Gastrocnemius medialis (tissue), 4 donors: ENCODE data around the gene HIPK2.

Experiments used
- POLR2A ChIP-seq, 2 donors: fragments of 450-650 bp; IDR thresholded peaks; one replicate each; pipeline ENCODE4 v1.6.1; 2017; ENCODE audit warnings: antibody characterized with exemption in 2 of 2, mild to moderate bottlenecking in 2 of 2, moderate library complexity in 2 of 2
- TF ChIP-seq, protein P1 (sequence below), 5 experiments: fragments of 450-650 bp in 3 of 5; fragments of 200-600 bp in 2 of 5; sonication (generic) in 2 of 5; IDR thresholded peaks in 4 of 5; conservative IDR thresholded peaks in 1 of 5; 1 replicate in 4 of 5; 2 replicates in 1 of 5; pipeline ENCODE4 v1.5.1; 2016 to 2019; ENCODE audit warnings: antibody characterized with exemption in 5 of 5, mild to moderate bottlenecking in 3 of 5, moderate library complexity in 3 of 5

DNA sequence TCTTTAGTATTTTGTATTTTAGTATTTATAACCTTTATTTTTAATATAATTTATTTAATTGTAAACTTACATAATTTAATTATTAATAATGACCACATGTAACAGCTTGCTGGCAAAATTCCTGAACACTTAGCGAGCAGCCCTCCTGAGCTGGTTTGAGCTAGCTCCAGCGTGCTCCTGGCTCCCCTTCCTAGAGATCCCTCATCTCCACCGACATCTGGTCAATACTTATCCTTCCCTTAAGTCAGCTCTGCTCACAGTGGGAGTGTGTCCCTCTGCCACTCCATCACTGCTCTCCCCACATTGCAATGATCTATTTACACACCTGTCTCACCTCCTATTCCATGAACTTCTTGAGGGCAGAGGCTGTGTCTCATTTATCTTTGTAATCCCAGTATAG lies 30.6 kb upstream of the HIPK2 start:
- TF ChIP-seq, protein P1, sequence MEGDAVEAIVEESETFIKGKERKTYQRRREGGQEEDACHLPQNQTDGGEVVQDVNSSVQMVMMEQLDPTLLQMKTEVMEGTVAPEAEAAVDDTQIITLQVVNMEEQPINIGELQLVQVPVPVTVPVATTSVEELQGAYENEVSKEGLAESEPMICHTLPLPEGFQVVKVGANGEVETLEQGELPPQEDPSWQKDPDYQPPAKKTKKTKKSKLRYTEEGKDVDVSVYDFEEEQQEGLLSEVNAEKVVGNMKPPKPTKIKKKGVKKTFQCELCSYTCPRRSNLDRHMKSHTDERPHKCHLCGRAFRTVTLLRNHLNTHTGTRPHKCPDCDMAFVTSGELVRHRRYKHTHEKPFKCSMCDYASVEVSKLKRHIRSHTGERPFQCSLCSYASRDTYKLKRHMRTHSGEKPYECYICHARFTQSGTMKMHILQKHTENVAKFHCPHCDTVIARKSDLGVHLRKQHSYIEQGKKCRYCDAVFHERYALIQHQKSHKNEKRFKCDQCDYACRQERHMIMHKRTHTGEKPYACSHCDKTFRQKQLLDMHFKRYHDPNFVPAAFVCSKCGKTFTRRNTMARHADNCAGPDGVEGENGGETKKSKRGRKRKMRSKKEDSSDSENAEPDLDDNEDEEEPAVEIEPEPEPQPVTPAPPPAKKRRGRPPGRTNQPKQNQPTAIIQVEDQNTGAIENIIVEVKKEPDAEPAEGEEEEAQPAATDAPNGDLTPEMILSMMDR (IDR thresholded peaks at IDR 0.05 in 4 of 5, conservative IDR thresholded peaks at IDR 0.05 in 1 of 5): no peak
- TF ChIP-seq POLR2A (IDR thresholded peaks at IDR 0.05): no peak
